Fibroblast of skin of right biceps (primary cell): ENCODE measurements around the gene MAPK6.
"Not testable (repeated sequence)": the region's sequence is repeated elsewhere in the genome, so short reads cannot be mapped to it uniquely, and the experiment has no call there.

Experiments used
- DNase-seq: peaks from one replicate; pipeline ENCODE4 v3.0.0-alpha.2; 2013

Gene MAPK6

DNA sequence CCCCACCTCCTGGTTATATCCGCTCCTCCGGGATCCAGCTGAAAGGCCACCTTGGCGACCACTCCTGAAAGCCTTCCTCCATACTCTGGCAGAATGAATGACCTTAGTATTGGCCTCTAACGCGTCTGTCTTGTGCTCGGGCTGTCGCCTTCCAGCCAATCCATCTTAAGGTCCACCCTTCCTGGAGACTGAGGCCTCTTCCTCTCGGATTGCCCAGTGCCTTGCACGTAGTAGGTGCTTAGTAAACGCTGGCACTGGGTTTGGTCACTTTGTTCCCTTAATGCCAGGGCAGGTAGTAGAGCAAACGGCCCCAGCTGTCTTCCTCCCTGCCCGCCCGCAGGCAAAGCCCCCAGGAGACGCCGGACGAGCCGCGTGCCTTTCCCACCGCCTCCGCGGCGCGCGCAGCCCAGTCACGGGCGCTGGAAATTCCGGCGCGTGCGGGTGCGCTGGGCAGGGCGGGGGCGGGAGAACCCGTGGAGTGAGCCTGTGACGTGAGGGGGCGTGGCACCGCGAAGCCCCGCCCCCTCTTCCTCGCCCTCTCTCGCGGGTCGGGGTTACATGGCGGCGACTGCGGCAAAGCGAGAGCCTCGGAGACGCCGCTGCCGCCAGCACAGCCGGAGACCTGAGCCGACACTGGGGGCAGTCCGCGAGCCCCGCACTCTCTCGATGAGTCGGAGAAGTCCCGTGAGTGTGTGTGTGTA is at the start of gene MAPK6:
TSS of gene MAPK6 (plus strand) at position 527 of the 701 bp plus-strand sequence. CDS start 27,242 bp downstream, outside the sequence.
- peak; percentile 92 for DNase-seq

- peak; percentile 23 for DNase-seq
Observed at GRCh38 chr15:51969728-51970127, 49.3 kb upstream of the MAPK6 start.

DNA sequence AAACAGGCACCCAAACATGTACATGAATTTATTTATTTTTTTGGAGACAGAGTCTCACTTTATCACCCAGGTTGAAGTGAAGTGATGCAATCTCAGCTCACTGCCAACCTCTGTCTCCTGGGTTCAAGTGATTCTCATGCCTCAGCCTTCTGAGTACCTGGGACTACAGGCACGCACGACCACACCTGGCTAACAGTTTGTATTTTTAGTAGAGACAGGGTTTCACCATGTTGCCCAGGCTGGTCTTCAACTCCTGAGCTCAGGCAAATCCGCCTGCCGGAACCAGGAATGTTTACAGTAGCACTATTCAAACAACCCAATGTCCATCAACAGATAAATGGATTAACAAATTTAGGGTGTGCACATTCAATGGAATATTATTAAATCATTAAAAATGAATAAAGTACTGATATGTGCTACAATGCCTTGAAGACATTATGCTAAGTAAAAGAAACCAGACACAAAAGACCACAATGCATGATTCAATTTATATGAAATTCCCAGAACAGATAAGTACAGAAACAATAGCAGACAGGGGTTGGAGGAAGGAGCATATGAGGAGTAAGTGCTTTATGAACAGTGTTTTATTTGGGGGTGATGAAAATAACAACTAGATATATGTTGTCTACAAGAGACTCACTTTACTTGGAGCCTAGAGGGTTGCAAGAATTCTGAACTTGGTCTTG is 48.7 kb upstream of the MAPK6 start:
- DNase-seq = no peak

- no peak for DNase-seq
Observed at GRCh38 chr15:51971032-51971374, 48.0 kb upstream of the MAPK6 start.

DNA sequence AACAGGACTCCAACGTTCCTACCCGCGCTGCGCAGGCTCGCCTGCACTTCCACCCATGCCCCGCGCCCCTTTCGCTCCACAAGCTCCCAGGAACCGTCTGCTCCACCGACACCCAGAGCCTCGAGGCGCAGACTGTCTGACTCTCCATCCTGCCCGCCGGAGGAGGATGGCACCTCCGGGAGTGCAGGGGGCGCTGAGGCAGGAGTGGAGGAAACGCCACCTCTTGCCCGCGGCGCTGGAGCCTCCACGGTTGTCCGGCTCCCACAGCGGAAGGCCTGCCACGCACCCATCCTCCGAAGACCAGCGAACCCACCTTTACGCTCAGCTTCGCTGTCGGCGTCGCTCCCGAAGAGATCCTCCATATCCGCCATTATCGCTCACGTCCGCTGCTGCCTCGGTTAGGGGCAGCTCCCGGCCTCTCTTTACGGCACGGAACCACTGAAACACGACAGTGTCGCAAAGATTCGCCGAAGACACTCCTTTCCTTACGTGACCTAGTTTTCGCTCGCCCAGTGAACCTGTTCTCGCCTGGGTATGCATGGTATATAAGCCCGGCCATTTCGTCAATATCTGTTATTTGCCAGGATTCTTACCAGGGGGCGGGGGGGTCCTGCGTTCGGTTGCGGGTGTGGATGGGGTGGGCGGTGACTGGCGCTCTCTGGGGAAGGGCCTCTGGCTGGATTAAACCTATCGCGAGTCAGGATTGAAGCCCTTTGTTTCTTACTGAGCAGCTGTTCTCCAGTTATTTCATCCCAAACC is 47.5 kb upstream of the MAPK6 start, which contains the start of gene LEO1:
TSS of gene LEO1 (minus strand) at position 404 of the 759 bp plus-strand sequence. CDS start at position 371, 33 bp downstream.
- DNase-seq = peak; percentile 98

GRCh38 chr15:51973220-51973619 is 45.8 kb upstream of the MAPK6 start:
- no peak for DNase-seq

GRCh38 chr15:51973775-51974174 is 45.2 kb upstream of the MAPK6 start:
- DNase-seq = no peak

- DNase-seq = peak; percentile 78
Observed at GRCh38 chr15:51982013-51982769, 36.8 kb upstream of the MAPK6 start.

DNA sequence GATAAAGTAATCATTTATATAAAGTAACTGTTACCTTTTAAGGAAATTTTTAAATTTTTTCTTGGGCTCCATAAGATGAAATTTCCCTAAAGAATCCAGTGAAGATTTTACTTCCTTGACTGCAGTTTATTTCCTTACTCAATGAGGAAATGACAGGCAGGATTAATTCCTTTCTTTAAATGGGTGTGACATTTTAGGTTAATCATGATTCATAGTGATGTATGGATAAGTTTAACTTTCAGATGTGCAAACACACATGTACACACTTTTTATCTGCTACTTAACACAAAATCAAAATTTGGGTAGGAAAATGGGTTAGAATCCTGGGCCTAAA is 36.3 kb upstream of the MAPK6 start:
- no peak for DNase-seq

GRCh38 chr15:51991141-51991540 is 27.9 kb upstream of the MAPK6 start:
- no peak for DNase-seq

- DNase-seq = no peak
Observed at GRCh38 chr15:51992953-51993352, 26.1 kb upstream of the MAPK6 start.

- no peak for DNase-seq
Observed at GRCh38 chr15:52002351-52002750, 16.7 kb upstream of the MAPK6 start.

DNA sequence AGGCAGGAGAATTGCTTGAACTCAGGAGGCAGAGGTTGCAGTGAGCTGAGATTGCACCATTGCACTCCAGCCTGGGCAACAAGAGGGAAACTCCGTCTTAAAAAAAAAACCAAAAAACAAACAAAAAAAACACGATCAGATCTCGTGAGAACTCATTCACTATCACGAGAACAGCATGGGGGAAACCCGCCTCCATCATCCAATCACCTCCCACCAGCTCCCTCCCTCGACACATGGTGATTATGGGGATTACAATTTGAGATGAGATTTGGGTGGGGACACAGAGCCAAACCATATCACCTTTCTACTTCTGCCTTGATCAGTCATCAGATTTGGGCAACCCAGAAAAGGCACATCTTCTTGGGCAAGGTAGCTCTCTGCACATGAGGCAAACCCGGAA is 15.9 kb upstream of the MAPK6 start:
- not testable (repeated sequence) for DNase-seq

- no peak for DNase-seq
Observed at GRCh38 chr15:52003710-52004109, 15.3 kb upstream of the MAPK6 start.

DNA sequence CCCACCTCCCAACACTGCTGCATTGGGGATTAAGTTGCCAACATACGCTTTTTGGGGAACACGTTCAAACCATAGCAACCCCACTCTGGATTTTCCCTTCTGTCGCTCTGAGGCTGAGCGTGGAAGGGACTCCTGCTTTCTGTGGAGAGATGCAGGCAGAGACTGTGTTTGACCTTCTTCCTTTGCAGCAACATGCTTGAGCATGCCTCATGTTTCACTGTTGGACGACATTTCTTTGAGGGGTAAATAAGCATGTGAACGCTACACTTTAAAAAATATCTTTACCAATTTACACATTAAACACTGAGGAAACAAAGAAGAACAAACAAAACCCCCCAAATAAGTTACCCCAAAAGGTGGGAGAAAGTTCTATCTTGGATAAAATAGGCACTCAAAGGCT is 14.2 kb upstream of the MAPK6 start:
- no peak for DNase-seq

DNA sequence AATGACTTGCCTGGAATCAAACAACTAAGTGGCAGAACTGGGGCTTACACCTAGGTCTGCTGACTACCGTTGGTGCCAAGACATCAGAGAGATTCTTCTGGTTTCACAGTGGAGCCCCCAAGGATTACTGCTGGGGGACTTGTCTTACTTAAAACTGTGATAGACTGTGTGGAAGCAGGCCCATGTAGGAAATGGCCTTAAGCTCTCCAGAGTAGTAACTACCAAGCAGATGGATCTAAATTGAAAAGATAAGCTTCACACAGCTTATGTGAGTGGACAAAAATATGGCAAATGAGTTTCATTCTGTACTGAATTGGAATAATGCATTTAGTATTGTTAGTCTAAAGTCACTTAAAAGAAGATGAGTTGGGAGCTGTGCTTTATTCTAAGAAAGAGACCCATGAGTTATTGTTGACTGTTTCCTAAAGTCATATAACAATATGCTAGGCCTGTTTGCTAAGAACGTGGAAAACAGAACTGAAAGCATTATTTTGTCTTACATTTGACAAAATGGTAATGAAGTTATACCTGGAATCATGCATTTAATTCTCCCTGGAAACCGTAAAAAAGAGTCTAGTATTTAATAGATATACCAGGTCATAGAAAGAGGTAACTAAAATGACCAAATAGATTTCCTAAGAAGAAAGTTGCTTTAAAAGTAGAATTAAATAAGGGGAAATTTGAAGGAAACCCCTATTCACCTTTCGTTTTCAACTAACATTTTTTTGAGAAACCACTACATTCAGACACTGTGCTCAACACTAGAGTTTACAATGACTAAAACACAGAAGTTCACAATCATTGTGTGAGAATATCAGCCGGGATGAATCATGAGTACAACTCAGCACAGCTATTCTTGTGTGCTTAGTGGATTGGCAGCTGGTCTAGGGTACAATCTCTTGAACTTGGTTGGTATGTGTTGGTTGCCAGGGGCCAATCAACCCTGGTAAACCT is 13.0 kb upstream of the MAPK6 start:
- DNase-seq = peak; percentile 51

GRCh38 chr15:52006702-52007340 is 12.2 kb upstream of the MAPK6 start:
- no peak for DNase-seq

- DNase-seq = no peak
Observed at GRCh38 chr15:52008359-52008697, 10.7 kb upstream of the MAPK6 start.

DNA sequence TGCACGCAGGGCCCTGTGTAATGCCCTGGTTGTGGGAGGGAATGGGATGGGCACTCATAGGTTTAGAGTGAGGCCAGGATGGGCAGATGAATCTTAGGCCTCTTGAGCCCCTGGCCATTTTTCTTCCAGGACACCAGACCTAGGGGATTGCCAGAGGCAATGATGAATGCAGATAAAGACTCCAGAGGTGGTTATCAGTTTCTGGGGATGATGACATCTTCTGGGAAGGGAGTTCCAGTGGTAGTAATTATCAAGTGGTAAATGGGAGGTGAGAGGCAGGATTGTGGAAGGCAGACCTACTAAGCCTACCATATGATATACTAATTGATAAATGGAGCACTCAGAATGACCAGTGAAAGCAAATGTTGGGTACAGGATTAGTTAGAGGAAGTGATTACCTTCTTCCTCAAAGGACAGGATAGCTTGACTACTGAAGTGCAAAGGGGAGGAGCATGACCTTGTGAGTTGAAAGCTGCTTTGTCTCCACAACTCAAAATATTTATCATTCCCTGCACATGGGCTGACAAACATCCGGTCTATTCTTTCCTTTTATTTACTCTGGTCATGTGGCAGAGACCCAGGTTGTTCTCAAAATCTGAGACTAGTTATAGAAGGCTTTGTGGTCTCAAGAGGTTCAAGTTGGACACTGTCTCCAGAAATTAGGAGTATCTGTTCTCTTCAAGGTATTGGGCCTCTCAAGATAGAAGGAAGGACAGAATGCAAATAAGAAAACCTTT is 10.2 kb upstream of the MAPK6 start:
- DNase-seq = no peak

- DNase-seq = peak; percentile 86
Observed at GRCh38 chr15:52010633-52011595, 8.1 kb upstream of the MAPK6 start.
